Tibial nerve (tissue), 4 donors: ENCODE data around the gene ARAP1.

Experiments used
- EP300 ChIP-seq, 2 donors: sonication (generic); formaldehyde crosslinking; IDR thresholded peaks; one replicate each; pipeline ENCODE4 v1.6.1; 2017; ENCODE audit warnings: antibody characterized with exemption in 2 of 2, mild to moderate bottlenecking in 1 of 2
- POLR2A ChIP-seq, 2 donors: fragments of 450-650 bp; IDR thresholded peaks; one replicate each; pipeline ENCODE4 v1.6.1; 2017; ENCODE audit warnings: antibody characterized with exemption in 2 of 2, mild to moderate bottlenecking in 2 of 2, moderate library complexity in 2 of 2
- TF ChIP-seq, protein P1 (sequence below), 5 experiments: fragments of 200-600 bp in 3 of 5; fragments of 450-650 bp in 2 of 5; sonication (generic) in 3 of 5; IDR thresholded peaks; one replicate each; pipeline ENCODE4 v1.5.1; 2016 to 2019; ENCODE audit warnings: antibody characterized with exemption in 5 of 5, mild to moderate bottlenecking in 3 of 5, moderate library complexity in 2 of 5

DNA sequence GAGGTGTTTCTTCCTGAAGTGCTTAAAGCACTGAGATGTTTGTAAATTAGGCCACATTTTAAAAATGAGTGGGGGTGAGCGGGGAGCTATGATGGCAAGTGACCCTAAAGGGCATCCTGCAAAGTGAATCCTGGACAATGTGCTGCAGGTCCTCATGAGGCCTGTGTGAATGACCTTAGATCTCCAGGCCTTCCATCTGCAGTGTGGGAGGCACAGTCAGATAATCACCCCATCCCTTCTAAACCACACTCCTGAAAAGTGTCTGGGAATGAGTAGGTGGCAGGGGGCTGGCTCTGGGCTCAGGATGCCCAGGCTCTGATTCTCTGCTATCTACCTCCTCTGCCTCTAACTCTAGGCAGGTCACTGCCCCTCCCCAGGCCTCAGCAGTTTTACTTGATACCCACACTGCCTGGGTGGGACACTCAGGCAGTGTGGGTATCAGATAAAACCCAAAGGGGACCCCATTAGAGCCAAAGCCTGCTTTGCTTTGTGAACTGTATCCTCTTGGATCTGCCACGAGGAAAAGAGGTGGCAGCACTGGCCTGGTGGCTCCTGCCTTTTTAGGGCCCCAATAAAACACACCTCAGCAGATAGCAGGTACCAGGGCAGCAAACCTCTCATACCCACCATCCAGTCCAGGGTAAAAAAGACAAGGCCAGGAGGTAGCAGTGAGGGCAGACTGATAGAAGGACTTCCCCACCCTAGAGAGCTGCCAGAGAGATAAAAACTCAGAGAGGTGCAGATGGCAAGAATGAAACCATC lies 31.1 kb upstream of the ARAP1 start:
- no peak for TF ChIP-seq POLR2A (IDR thresholded peaks at IDR 0.05)
- TF ChIP-seq, protein P1, sequence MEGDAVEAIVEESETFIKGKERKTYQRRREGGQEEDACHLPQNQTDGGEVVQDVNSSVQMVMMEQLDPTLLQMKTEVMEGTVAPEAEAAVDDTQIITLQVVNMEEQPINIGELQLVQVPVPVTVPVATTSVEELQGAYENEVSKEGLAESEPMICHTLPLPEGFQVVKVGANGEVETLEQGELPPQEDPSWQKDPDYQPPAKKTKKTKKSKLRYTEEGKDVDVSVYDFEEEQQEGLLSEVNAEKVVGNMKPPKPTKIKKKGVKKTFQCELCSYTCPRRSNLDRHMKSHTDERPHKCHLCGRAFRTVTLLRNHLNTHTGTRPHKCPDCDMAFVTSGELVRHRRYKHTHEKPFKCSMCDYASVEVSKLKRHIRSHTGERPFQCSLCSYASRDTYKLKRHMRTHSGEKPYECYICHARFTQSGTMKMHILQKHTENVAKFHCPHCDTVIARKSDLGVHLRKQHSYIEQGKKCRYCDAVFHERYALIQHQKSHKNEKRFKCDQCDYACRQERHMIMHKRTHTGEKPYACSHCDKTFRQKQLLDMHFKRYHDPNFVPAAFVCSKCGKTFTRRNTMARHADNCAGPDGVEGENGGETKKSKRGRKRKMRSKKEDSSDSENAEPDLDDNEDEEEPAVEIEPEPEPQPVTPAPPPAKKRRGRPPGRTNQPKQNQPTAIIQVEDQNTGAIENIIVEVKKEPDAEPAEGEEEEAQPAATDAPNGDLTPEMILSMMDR (IDR thresholded peaks at IDR 0.05): no peak
- no peak for TF ChIP-seq EP300 (IDR thresholded peaks at IDR 0.05)
